ENCODE data around the gene IKZF4. TPM values are rescaled to one million over a fixed set of nuclear protein-coding genes. Genes with fewer than 3 reads are reported as not detected.
A peak's percentile ranks its signal among the peaks of the same experiment; 100 is the strongest.
"Not testable (repeated sequence)": the region's sequence is repeated elsewhere in the genome, so short reads cannot be mapped to it uniquely, and the experiment has no call there.

IKZF4 gene
- total RNA-seq, result 1 to 10 TPM; 5.6 to 8.6 TPM
- long read RNA-seq, donor 1, result 0 reads
- long read RNA-seq, donor 2, partial matches to known transcripts, result 0 of 1 reads
- long read RNA-seq, donor 2, other reads (novel, unspliced or antisense), result 1 of 1 reads

GRCh38 chr12:56020423-56021184, at the start of gene IKZF4:
IKZF4 (plus strand) TSS chr12:56021043; CDS start chr12:56021494, 451 bp downstream.
- no peak for DNase-seq (ENCODE audit: low spot score)
- intact Hi-C loops (cut with DNase I), result loop anchor here in 1 of 2 donors (10.0 kb wide), 1 partner anchor 266 kb away; no protein-coding TSS in a partner anchor

GRCh38 chr12:55972042-55972441, 48.8 kb upstream of the IKZF4 start:
- DNase-seq (ENCODE audit: low spot score), result no peak
- intact Hi-C loops (cut with DNase I), result no loop called here

GRCh38 chr12:55972456-55972855, 48.4 kb upstream of the IKZF4 start:
- intact Hi-C loops (cut with DNase I), result no loop called here
- no peak for DNase-seq (ENCODE audit: low spot score)

- intact Hi-C loops (cut with DNase I), result no loop called here
- no peak for DNase-seq (ENCODE audit: low spot score)
These were observed 47.8 kb upstream of the IKZF4 start for GRCh38 chr12:55972911-55973598.

- intact Hi-C loops (cut with DNase I), result no loop called here
These were observed 47.1 kb upstream of the IKZF4 start, which contains the start of gene RAB5B for GRCh38 chr12:55973599-55974307. RAB5B (plus strand) TSS chr12:55974078; CDS start chr12:55986961, 12,883 bp downstream.

GRCh38 chr12:55974308-55974730, 46.5 kb upstream of the IKZF4 start:
- DNase-seq (ENCODE audit: low spot score), result no peak
- intact Hi-C loops (cut with DNase I), result no loop called here

More at GRCh38 chr12:55973599-55974307, 47.1 kb upstream of the IKZF4 start, which contains the start of gene RAB5B:
- peak; percentile 100 for DNase-seq (ENCODE audit: low spot score)

- no peak for DNase-seq (ENCODE audit: low spot score)
- intact Hi-C loops (cut with DNase I), result no loop called here
These were observed 42.5 kb upstream of the IKZF4 start for GRCh38 chr12:55978393-55978792.

- intact Hi-C loops (cut with DNase I), result no loop called here
- DNase-seq (ENCODE audit: low spot score), result no peak
These were observed 41.8 kb upstream of the IKZF4 start for GRCh38 chr12:55979069-55979468.

GRCh38 chr12:55981882-55982281, 39.0 kb upstream of the IKZF4 start:
- DNase-seq (ENCODE audit: low spot score), result not testable (repeated sequence)
- intact Hi-C loops (cut with DNase I), result loop anchor here in 1 of 2 donors (10.0 kb wide), 1 partner anchor 53 kb away; no protein-coding TSS in a partner anchor

- intact Hi-C loops (cut with DNase I), result loop anchor here in 1 of 2 donors (10.0 kb wide), 1 partner anchor 52 kb away; no protein-coding TSS in a partner anchor
These were observed 38.4 kb upstream of the IKZF4 start for GRCh38 chr12:55982319-55982936.

GRCh38 chr12:55983232-55983842, 37.5 kb upstream of the IKZF4 start:
- DNase-seq (ENCODE audit: low spot score), result no peak

More at GRCh38 chr12:55982319-55982936, 38.4 kb upstream of the IKZF4 start:
- DNase-seq (ENCODE audit: low spot score), result no peak

GRCh38 chr12:55984861-55985260, 36.0 kb upstream of the IKZF4 start:
- intact Hi-C loops (cut with DNase I), result loop anchor here in 1 of 2 donors (10.0 kb wide), 1 partner anchor 50 kb away; no protein-coding TSS in a partner anchor
- no peak for DNase-seq (ENCODE audit: low spot score)

More at GRCh38 chr12:55983232-55983842, 37.5 kb upstream of the IKZF4 start:
- intact Hi-C loops (cut with DNase I), result loop anchor here in 1 of 2 donors (10.0 kb wide), 1 partner anchor 51 kb away; no protein-coding TSS in a partner anchor

GRCh38 chr12:55985341-55985740, 35.5 kb upstream of the IKZF4 start:
- intact Hi-C loops (cut with DNase I), result loop anchor here in 1 of 2 donors (10.0 kb wide), 1 partner anchor 49 kb away; no protein-coding TSS in a partner anchor
- no peak for DNase-seq (ENCODE audit: low spot score)

GRCh38 chr12:55985976-55986375, 34.9 kb upstream of the IKZF4 start:
- intact Hi-C loops (cut with DNase I), result loop anchor here in 1 of 2 donors (10.0 kb wide), 1 partner anchor 49 kb away; no protein-coding TSS in a partner anchor

GRCh38 chr12:55991110-55991509, 29.7 kb upstream of the IKZF4 start:
- intact Hi-C loops (cut with DNase I), result no loop called here
- no peak for DNase-seq (ENCODE audit: low spot score)

More at GRCh38 chr12:55985976-55986375, 34.9 kb upstream of the IKZF4 start:
- not testable (repeated sequence) for DNase-seq (ENCODE audit: low spot score)

GRCh38 chr12:55993230-55993853, 27.5 kb upstream of the IKZF4 start:
- intact Hi-C loops (cut with DNase I), result no loop called here
- no peak for DNase-seq (ENCODE audit: low spot score)

GRCh38 chr12:55995366-55995765, 25.5 kb upstream of the IKZF4 start:
- intact Hi-C loops (cut with DNase I), result loop anchor here (2.0 to 5.0 kb wide), 2 partner anchors 42 to 71 kb away; no protein-coding TSS in a partner anchor

More at GRCh38 chr12:55995366-55995765, 25.5 kb upstream of the IKZF4 start:
- no peak for DNase-seq (ENCODE audit: low spot score)
